HG02852 (cell line): ENCODE measurements around the gene PSMD7.
"Not testable (repeated sequence)": the region's sequence is repeated elsewhere in the genome, so short reads cannot be mapped to it uniquely, and the experiment has no call there.

Experiments used
- ATAC-seq: cut with Tn5 transposase; IDR thresholded peaks from one replicate; pipeline ENCODE4 v1.9.1; 2021; ENCODE audit warnings: mild to moderate bottlenecking, moderate library complexity; ENCODE audit not compliant: unreplicated experiment

PSMD7 gene

GRCh38 chr16:74291577-74292208, 4.9 kb upstream of the PSMD7 start:
- no peak for ATAC-seq

GRCh38 chr16:74296104-74296431, 546 bp upstream of the PSMD7 start:
- peak; percentile 20 for ATAC-seq

- ATAC-seq, result peak; percentile 30
Measured at GRCh38 chr16:74297145-74297665, 591 bp downstream of the PSMD7 start.

DNA sequence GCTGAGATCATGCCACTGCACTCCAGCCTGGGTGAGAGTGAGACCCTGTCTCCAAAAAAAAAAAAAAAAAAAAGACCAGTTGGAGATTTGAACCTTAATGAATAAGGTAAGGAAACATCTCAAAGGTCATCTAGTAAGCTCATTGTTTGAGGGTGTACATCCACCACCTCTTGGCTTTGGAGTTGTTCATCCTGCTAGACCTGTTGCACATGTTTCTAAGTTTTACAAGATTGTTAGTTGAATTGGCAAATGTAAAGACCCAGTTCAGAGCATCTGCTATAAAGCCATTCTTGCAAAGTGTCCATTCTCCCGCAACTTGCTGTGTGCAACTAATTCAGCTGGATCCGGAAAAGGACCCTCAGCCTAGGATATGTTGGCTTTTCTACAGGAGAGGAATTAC, 1.5 kb downstream of the PSMD7 start:
- no peak for ATAC-seq

DNA sequence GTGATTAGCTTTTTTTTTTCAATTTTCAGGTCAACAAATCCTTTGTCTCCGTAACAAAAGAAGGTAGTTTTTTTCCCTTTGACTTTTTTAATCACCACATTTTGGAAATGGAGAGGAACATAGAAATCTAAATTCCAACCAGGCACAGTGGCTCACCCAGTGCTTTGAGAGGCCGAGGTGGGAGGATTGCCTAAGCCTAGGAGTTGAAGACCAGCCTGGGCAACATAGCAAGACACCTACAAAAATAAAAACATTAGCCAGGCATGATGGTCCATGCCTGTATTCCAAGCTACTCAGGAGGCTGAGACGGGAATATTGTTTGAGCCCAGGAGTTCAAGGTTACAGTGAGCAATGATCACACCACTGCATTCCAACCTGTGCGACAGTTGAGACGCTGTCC, 5.7 kb downstream of the PSMD7 start:
- ATAC-seq, result no peak

DNA sequence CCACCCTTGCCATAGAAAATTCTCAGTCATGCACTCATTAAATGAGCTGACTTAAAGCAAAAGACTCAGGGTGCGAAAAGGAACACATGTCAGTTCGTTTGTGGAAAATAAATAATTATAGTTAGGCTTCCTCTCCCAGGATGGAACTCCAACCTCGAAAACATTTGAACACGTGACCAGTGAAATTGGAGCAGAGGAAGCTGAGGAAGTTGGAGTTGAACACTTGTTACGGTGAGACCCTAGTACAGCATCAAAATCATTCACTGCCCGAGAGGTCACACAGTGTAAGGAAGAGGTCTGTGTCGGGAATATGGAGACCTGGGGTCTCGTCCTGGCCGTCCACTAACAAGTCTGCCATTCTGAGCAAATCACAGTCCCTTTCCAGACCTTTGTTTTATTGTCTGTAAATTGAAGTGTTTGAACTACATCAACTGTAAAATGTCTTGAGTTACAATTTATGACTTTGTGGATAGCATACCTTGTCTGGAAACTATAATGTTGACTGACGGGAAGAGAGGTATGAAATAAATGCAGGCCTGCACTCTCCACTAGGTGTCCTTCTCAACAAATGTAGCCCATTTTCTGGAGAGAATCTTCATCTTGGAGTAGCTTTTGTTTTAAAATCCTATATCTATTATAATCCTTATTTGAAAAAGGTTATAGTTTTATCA, 7.7 kb downstream of the PSMD7 start:
- ATAC-seq, result no peak

DNA sequence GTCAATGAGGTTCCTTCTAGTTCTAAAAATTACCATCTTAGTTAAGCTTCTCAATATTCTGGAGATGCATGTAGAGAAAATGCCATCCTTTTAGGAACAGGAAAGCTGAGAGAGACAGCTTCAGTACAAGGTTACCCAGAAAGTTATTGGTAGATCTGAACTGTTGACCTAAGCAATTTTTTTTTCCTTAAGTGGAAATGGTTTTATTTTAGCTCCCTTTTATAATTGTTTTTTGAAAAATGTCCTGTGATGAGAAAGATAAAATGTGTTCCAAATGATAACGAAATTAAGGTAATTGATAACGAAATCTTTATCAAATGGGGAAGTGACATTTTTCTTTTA, 8.2 kb downstream of the PSMD7 start:
- ATAC-seq, result no peak

GRCh38 chr16:74305281-74305680, 8.7 kb downstream of the PSMD7 start:
- ATAC-seq, result no peak

DNA sequence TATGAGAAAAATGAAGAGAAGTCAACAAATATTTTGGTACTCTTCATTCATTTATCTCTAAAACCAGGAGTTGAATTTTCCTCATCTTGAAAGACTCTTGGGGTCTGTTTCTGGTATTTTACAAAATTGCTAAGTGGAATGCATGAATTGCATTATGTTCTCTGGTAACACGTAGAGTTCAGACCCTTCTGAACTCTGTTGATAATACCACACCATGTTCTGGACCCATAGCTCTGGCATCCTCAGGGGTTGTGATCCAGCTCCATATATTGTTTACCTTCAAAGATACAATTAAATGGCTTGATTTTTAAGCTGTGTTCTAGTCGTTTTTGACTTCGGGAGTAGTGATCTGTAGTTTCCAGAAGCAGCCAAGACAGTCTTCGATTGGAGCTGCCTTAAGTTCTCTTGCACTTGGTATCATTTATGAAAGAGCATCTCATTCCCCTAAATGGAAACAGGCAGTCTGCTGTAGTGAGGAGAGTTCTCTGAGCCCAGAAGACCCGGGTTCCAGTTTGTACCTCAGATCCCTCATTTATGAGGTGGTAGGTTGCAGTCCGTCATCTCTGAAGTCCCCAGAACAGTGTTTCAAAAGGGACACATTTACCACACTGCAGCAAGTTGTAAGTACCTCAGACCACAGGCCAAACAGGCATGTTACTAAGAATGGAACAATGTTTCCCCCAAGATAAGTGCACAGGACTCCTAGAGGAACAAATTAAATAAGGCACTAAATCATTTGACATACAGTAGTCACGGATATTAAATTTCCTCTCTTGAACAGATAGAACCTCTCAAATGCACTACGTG, 9.6 kb downstream of the PSMD7 start:
- ATAC-seq, result no peak

GRCh38 chr16:74307383-74307782, 10.8 kb downstream of the PSMD7 start:
- ATAC-seq, result no peak

- ATAC-seq, result no peak
Measured at GRCh38 chr16:74309789-74310781, 13.5 kb downstream of the PSMD7 start.

DNA sequence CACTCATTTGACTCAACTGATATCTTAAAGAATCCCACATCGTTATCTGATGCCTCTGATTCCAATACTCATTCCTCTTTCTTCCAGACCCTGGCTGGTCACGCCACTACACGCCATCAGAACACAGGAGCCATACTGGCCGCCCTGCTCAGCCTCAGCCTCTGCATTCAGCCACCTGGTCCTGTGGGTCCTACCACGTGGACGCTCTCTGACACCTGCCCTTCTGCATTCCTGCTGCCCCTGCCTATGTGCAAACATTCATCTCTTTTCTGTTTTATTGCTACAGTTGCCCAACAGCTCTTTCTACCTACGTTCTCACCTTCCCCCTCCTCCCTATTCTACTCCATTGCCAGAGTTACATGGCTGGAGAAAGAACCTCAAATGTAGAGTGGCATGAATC, 18.4 kb downstream of the PSMD7 start:
- ATAC-seq, result no peak

GRCh38 chr16:74320707-74321106, 24.1 kb downstream of the PSMD7 start:
- ATAC-seq, result no peak

- no peak for ATAC-seq
Measured at GRCh38 chr16:74321356-74321755, 24.7 kb downstream of the PSMD7 start.

GRCh38 chr16:74322301-74322710, 25.7 kb downstream of the PSMD7 start:
- no peak for ATAC-seq

- ATAC-seq, result not testable (repeated sequence)
Measured at GRCh38 chr16:74324777-74325176, 28.2 kb downstream of the PSMD7 start.

GRCh38 chr16:74325641-74326040, 29.0 kb downstream of the PSMD7 start:
- ATAC-seq, result no peak

DNA sequence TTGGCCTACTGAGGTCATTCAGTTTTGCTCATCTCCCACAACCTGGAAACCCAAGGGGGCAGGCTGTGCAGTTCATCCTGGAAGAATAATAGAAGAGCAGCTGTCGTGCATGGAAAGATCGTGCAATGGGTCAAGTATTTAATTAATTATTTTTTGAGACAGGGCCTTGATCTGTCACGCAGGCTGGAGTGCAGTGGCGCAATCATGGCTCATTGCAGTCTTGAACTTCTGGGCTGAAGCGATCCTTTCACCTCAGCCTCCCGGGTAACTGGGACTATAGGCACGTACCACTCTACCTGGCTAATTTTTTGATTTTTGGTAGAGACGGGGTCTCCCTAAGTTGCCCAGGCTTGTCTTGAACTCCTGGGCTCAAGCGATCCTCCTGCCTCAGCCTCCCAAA, 31.7 kb downstream of the PSMD7 start:
- not testable (repeated sequence) for ATAC-seq

GRCh38 chr16:74332469-74332868, 35.9 kb downstream of the PSMD7 start:
- not testable (repeated sequence) for ATAC-seq

GRCh38 chr16:74337506-74337905, 40.9 kb downstream of the PSMD7 start:
- not testable (repeated sequence) for ATAC-seq

DNA sequence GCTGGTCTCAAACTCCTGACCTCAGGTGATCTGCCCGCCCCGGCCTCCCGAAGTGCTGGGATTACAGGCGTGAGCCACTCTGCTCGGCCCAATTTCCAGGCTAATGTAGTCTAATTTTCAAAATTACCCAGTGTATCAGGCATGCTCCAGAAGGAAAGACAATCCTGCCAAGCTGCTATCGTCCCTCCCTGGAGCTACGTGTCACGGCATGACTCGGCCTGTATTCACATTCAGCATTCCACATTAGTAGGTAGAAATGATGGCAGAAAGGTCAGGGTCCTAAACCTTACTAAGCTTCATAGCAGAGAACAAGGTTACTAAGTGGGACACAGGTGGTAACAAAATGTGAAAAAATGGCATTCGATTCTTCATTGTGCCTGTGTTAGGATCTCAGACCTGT, 42.6 kb downstream of the PSMD7 start:
- not testable (repeated sequence) for ATAC-seq
